ENCODE measurements around the gene CLPX.

The CLPX gene

GRCh38 chr15:65174509-65174908 lies 10.6 kb downstream of the CLPX start:
- Mint-ChIP-seq H3K27ac (no peak overlapping the region), H3K36me3 (ENCODE audit: low read depth) (peaks cover 64% of the 10 kb centered on the region), H3K4me1 (no peaks in the 10 kb centered on the region), H3K9me3 (no peaks in the 10 kb centered on the region), H3K4me3 (no peak overlapping the region), H3K27me3 (ENCODE audit: low read depth, poor library complexity) (no peaks in the 10 kb centered on the region)
- DNase-seq: no peak
- no peak for TF ChIP-seq CTCF (IDR thresholded peaks at IDR 0.05)

- Mint-ChIP-seq H3K36me3 (ENCODE audit: low read depth) (peaks cover 62% of the 10 kb centered on the region), H3K27me3 (ENCODE audit: low read depth, poor library complexity) (no peaks in the 10 kb centered on the region), H3K4me1 (no peaks in the 10 kb centered on the region), H3K27ac (peak overlapping the region; percentile 41), H3K4me3 (no peak overlapping the region), H3K9me3 (no peaks in the 10 kb centered on the region)
- DNase-seq: no peak
- TF ChIP-seq CTCF (IDR thresholded peaks at IDR 0.05): no peak
Observed at GRCh38 chr15:65172531-65172930, 12.6 kb downstream of the CLPX start.

GRCh38 chr15:65171428-65171827 lies 13.7 kb downstream of the CLPX start:
- H3K27ac Mint-ChIP-seq: no peak overlapping the region
- no peak for DNase-seq
- peaks cover 63% of the 10 kb centered on the region for H3K36me3 Mint-ChIP-seq (ENCODE audit: low read depth)
- no peaks in the 10 kb centered on the region for H3K4me1 Mint-ChIP-seq
- H3K9me3 Mint-ChIP-seq: no peaks in the 10 kb centered on the region
- no peaks in the 10 kb centered on the region for H3K27me3 Mint-ChIP-seq (ENCODE audit: low read depth, poor library complexity)
- no peak for TF ChIP-seq CTCF (IDR thresholded peaks at IDR 0.05)
- H3K4me3 Mint-ChIP-seq: no peak overlapping the region

- DNase-seq: no peak
- Mint-ChIP-seq H3K36me3 (ENCODE audit: low read depth) (peaks cover 43% of the 10 kb centered on the region), H3K4me3 (no peak overlapping the region), H3K27me3 (ENCODE audit: low read depth, poor library complexity) (no peaks in the 10 kb centered on the region), H3K9me3 (no peaks in the 10 kb centered on the region), H3K4me1 (no peaks in the 10 kb centered on the region), H3K27ac (peak overlapping the region; percentile 51)
- no peak for TF ChIP-seq CTCF (IDR thresholded peaks at IDR 0.05)
Observed at GRCh38 chr15:65165875-65166274, 19.3 kb downstream of the CLPX start.

GRCh38 chr15:65164139-65164538 lies 21.0 kb downstream of the CLPX start:
- Mint-ChIP-seq H3K27me3 (ENCODE audit: low read depth, poor library complexity) (no peaks in the 10 kb centered on the region), H3K4me3 (no peak overlapping the region), H3K9me3 (no peaks in the 10 kb centered on the region), H3K36me3 (ENCODE audit: low read depth) (peaks cover 33% of the 10 kb centered on the region), H3K4me1 (no peaks in the 10 kb centered on the region), H3K27ac (no peak overlapping the region)
- DNase-seq: no peak
- TF ChIP-seq CTCF (IDR thresholded peaks at IDR 0.05): no peak

GRCh38 chr15:65163041-65163440 lies 22.1 kb downstream of the CLPX start:
- no peaks in the 10 kb centered on the region for H3K27me3 Mint-ChIP-seq (ENCODE audit: low read depth, poor library complexity)
- H3K9me3 Mint-ChIP-seq: no peaks in the 10 kb centered on the region
- H3K4me3 Mint-ChIP-seq: no peak overlapping the region
- H3K36me3 Mint-ChIP-seq (ENCODE audit: low read depth): peaks cover 29% of the 10 kb centered on the region
- DNase-seq: no peak
- H3K4me1 Mint-ChIP-seq: no peaks in the 10 kb centered on the region
- TF ChIP-seq CTCF (IDR thresholded peaks at IDR 0.05): no peak
- H3K27ac Mint-ChIP-seq: no peak overlapping the region

Data from nephron progenitor cell (in vitro differentiated cells).